HCEC 1CT (cell line): ENCODE results near the gene HNRNPUL2.
"Not testable (repeated sequence)": the region's sequence is repeated elsewhere in the genome, so short reads cannot be mapped to it uniquely, and the experiment has no call there.

Experiments used
- DNase-seq: peaks from one replicate; pipeline ENCODE4 v3.0.0-alpha.2; 2017

HNRNPUL2 gene

GRCh38 chr11:62727165-62727871, at the start of gene HNRNPUL2:
HNRNPUL2 (minus strand) TSS chr11:62727457; CDS start chr11:62727156, 301 bp downstream.
- peak; percentile 100 for DNase-seq

- DNase-seq = no peak
Observed at GRCh38 chr11:62775646-62776045, 48.4 kb upstream of the HNRNPUL2 start.

- no peak for DNase-seq
Observed at GRCh38 chr11:62774407-62774806, 47.1 kb upstream of the HNRNPUL2 start.

GRCh38 chr11:62771144-62772021, 44.1 kb upstream of the HNRNPUL2 start, which contains the start of gene TAF6L:
TAF6L (plus strand) TSS chr11:62771396; CDS start chr11:62775784, 4,388 bp downstream.
- peak; percentile 95 for DNase-seq

GRCh38 chr11:62770778-62771143, 43.5 kb upstream of the HNRNPUL2 start:
- DNase-seq = no peak

GRCh38 chr11:62760867-62761227, 33.6 kb upstream of the HNRNPUL2 start:
- DNase-seq = not testable (repeated sequence)

GRCh38 chr11:62757846-62758788, 30.9 kb upstream of the HNRNPUL2 start:
- DNase-seq = no peak

- no peak for DNase-seq
Observed at GRCh38 chr11:62755086-62755615, 27.9 kb upstream of the HNRNPUL2 start.

GRCh38 chr11:62753736-62754603, 26.7 kb upstream of the HNRNPUL2 start, which contains the start of gene ZBTB3:
ZBTB3 (minus strand) TSS chr11:62754160; CDS start chr11:62753664, 496 bp downstream.
- peak; percentile 100 for DNase-seq

GRCh38 chr11:62752994-62753735, 25.9 kb upstream of the HNRNPUL2 start:
- no peak for DNase-seq

- DNase-seq = no peak
Observed at GRCh38 chr11:62752177-62752785, 25.0 kb upstream of the HNRNPUL2 start.

- DNase-seq = not testable (repeated sequence)
Observed at GRCh38 chr11:62749931-62750330, 22.7 kb upstream of the HNRNPUL2 start.

GRCh38 chr11:62747475-62748160, 20.4 kb upstream of the HNRNPUL2 start:
- no peak for DNase-seq

- no peak for DNase-seq
Observed at GRCh38 chr11:62737196-62737595, 9.9 kb upstream of the HNRNPUL2 start.

- peak; percentile 38 for DNase-seq
Observed at GRCh38 chr11:62732830-62733229, 5.6 kb upstream of the HNRNPUL2 start.

- not testable (repeated sequence) for DNase-seq
Observed at GRCh38 chr11:62730076-62730475, 2.8 kb upstream of the HNRNPUL2 start.

GRCh38 chr11:62728171-62728988, 1.1 kb upstream of the HNRNPUL2 start, which contains the start of gene TTC9C:
TTC9C (plus strand) TSS chr11:62728486; CDS start chr11:62728849, 363 bp downstream.
- peak; percentile 88 for DNase-seq

- DNase-seq = peak; percentile 97
Observed at GRCh38 chr11:62727872-62728170, 564 bp upstream of the HNRNPUL2 start.

- no peak for DNase-seq
Observed at GRCh38 chr11:62726915-62727164, 417 bp downstream of the HNRNPUL2 start.
